SK-N-SH (cell line): ENCODE measurements around the gene GBX2. TPM values are rescaled to one million over a fixed set of nuclear protein-coding genes. Genes with fewer than 3 reads are reported as not detected.

Experiments
- CTCF ChIA-PET: fragments of 300-600, 350-600 bp; formaldehyde crosslinking; extraction: SDS; loops from one replicate; lab custom pipeline; 2021; lab: Yijun Ruan, JAX
- POLR2A ChIA-PET: fragments of 350-600 bp; sonication (Branson Sonifier 250); formaldehyde crosslinking; extraction: SDS; loops from one replicate; lab custom pipeline; 2020; ENCODE audit warnings: antibody characterized with exemption, inconsistent platforms; lab: Yijun Ruan, JAX
- DNase-seq: peaks from one replicate; pipeline ENCODE4 v3.0.0; 2012
- H2AFZ ChIP-seq: fragments of 200-600 bp; sonication (generic); 2 replicates; pipeline ENCODE4 v1.8.1; 2016; ENCODE audit warnings: antibody characterized with exemption, mild to moderate bottlenecking, low read depth
- H3F3A ChIP-seq: fragments of 200-600 bp; sonication (generic); replicated peaks from 2 replicates; pipeline ENCODE3; 2016; ENCODE audit warnings: antibody characterized with exemption, mild to moderate bottlenecking; ENCODE audit not compliant: insufficient read depth
- H3K27ac ChIP-seq, 2 experiments: fragments of 200-500 bp in 1 of 2; fragments of 200-600 bp in 1 of 2; sonication (Bioruptor generic) in 1 of 2; sonication (generic), shearing (Covaris generic) in 1 of 2; 2 replicates each; pipeline versions ENCODE4 v1.5.1 to v1.6.1; 2014 to 2016; ENCODE audit warnings: low read depth in 2 of 2, inconsistent platforms in 1 of 2, low read length in 1 of 2, mild to moderate bottlenecking in 1 of 2, mixed read lengths in 1 of 2
- H3K27me3 ChIP-seq: fragments of 200-600 bp; sonication (generic), shearing (Covaris generic); 2 replicates; pipeline ENCODE4 v1.6.1; 2016; ENCODE audit warnings: mixed run types; ENCODE audit not compliant: insufficient read depth
- H3K36me3 ChIP-seq, 2 experiments: fragments of 200-500 bp in 1 of 2; fragments of 200-600 bp in 1 of 2; sonication (Bioruptor generic) in 1 of 2; sonication (generic) in 1 of 2; replicated peaks in 1 of 2; 2 replicates each; pipeline versions ENCODE3 to v1.5.1; 2014 to 2016; ENCODE audit warnings: low read length in 1 of 2, mild to moderate bottlenecking in 1 of 2; ENCODE audit not compliant: insufficient read depth in 2 of 2, control insufficient read depth in 1 of 2
- H3K4me1 ChIP-seq, 2 experiments: fragments of 200-500 bp in 1 of 2; fragments of 200-600 bp in 1 of 2; sonication (Bioruptor generic) in 1 of 2; sonication (generic), shearing (Covaris generic) in 1 of 2; 2 replicates each; pipeline versions ENCODE4 v1.5.1 to v1.6.1; 2014 to 2016; ENCODE audit warnings: low read depth in 1 of 2, low read length in 1 of 2, mixed run types in 1 of 2; ENCODE audit not compliant: insufficient read depth in 2 of 2, control insufficient read depth in 1 of 2
- H3K4me2 ChIP-seq: fragments of 200-600 bp; sonication (generic), shearing (Covaris generic); 2 replicates; pipeline ENCODE4 v1.6.1; 2017; ENCODE audit warnings: mixed run types
- H3K4me3 ChIP-seq, 2 experiments: fragments of 200-500 bp in 1 of 2; fragments of 200-600 bp in 1 of 2; sonication (Bioruptor generic) in 1 of 2; sonication (generic), shearing (Covaris generic) in 1 of 2; 2 replicates each; pipeline versions ENCODE4 v1.5.1 to v1.8.1; 2014 to 2016; ENCODE audit warnings: low read depth in 2 of 2, inconsistent platforms in 1 of 2, low read length in 1 of 2, mild to moderate bottlenecking in 1 of 2, mixed read lengths in 1 of 2, moderate library complexity in 1 of 2
- H3K79me2 ChIP-seq: fragments of 200-600 bp; sonication (generic); 2 replicates; pipeline ENCODE4 v1.8.1; 2017; ENCODE audit warnings: mild to moderate bottlenecking; ENCODE audit not compliant: insufficient read depth
- H3K9ac ChIP-seq: fragments of 200-600 bp; sonication (generic); 2 replicates; pipeline ENCODE4 v1.6.1; 2017; ENCODE audit warnings: mixed run types
- H3K9me2 ChIP-seq: fragments of 200-600 bp; sonication (generic); 2 replicates; pipeline ENCODE4 v1.6.1; 2017; ENCODE audit warnings: mixed run types
- H3K9me3 ChIP-seq: fragments of 200-600 bp; sonication (generic); 2 replicates; pipeline ENCODE4 v1.6.1; 2017; ENCODE audit warnings: mixed run types, mild to moderate bottlenecking, moderate library complexity
- H4K20me1 ChIP-seq: fragments of 200-600 bp; sonication (generic); 2 replicates; pipeline ENCODE4 v1.6.1; 2017; ENCODE audit warnings: mild to moderate bottlenecking, mixed run types; ENCODE audit not compliant: insufficient read depth
- EZH2phosphoT487 ChIP-seq: fragments of 200-600 bp; sonication (generic); IDR thresholded peaks from 2 replicates; pipeline ENCODE4 v1.6.1; 2017; ENCODE audit warnings: low read depth, mixed run types, mild to moderate bottlenecking, antibody characterized with exemption, moderate library complexity, borderline replicate concordance
- FOXJ3 ChIP-seq: sonication (generic); formaldehyde crosslinking; IDR thresholded peaks from 2 replicates; pipeline ENCODE4 v1.5.1; 2020; ENCODE audit warnings: mild to moderate bottlenecking, missing genetic modification reagents
- MEF2A ChIP-seq: IDR thresholded peaks from 2 replicates; pipeline ENCODE4 v1.4.0; 2012; ENCODE audit warnings: low read depth, borderline replicate concordance
- NRF1 ChIP-seq: IDR thresholded peaks from 2 replicates; pipeline ENCODE4 v1.6.1; 2012; ENCODE audit warnings: low read depth, mild to moderate bottlenecking, low read length
- RXRA ChIP-seq: IDR thresholded peaks from 2 replicates; pipeline ENCODE4 v1.4.0; 2012; ENCODE audit warnings: low read depth, mild to moderate bottlenecking, borderline replicate concordance
- TCF12 ChIP-seq: IDR thresholded peaks from 2 replicates; pipeline ENCODE4 v1.4.0; 2012
- WGBS: methylation state at CpG from one replicate; pipeline ENCODE4 v1.1.6; 2017; ENCODE audit warnings: low lambda C conversion rate; 5-methylcytosine and 5-hydroxymethylcytosine counted together
- polyA plus RNA-seq, 3 experiments: library from polyadenylated mRNA; depleted of rRNA; stranded (reverse); fragments of >200 nt; gene quantifications; 2 replicates each; pipeline ENCODE4 v1.2.3, GENCODE V29; 2012
- TF ChIP-seq, protein P1 (sequence below): IDR thresholded peaks from 2 replicates; pipeline ENCODE4; 2012
- TF ChIP-seq, protein P2 (sequence below): IDR thresholded peaks from 2 replicates; pipeline ENCODE4 v1.4.0; 2012; ENCODE audit warnings: low read depth, borderline replicate concordance
- TF ChIP-seq, protein P3 (sequence below): IDR thresholded peaks from 2 replicates; pipeline ENCODE4 v1.6.1; 2012; ENCODE audit warnings: mild to moderate bottlenecking, low read depth, low read length, moderate library complexity

The GBX2 gene
- polyA plus RNA-seq, 1 of the 3 experiments (the other 2 are of a cell fraction): 0.16 TPM

DNA sequence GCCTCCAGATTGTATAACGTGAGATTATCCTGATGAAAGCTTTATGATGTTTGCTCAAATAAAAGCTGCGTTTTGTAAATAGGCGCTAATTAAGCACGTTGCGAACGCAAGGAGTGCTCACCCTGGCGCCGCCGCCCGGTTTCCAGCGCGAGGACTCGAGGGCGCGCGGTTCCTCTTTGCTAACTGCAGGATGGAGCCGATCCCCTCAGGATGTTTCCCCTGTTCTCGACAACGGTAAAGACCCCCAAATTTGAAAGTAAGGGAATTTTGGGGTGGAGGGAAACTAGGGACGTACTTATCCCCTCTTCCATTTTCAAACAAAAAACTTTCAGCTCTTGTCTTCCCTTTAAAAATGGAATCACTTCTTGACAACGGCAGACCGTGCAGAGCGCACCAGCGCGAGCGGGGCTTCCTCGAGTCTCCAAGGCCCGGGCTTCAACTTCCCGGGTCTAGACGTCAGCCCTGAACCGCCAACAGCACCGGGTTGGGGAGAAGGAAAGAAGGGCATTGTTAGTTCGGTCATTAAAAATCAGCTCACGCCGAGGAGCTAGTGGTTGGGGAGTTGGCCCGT is 1.1 kb upstream of the GBX2 start:
- Histone ChIP-seq H4K20me1 (no peaks in the 10 kb centered on the region), H3K9ac (no peak overlapping the region), H3K36me3 (no peaks in the 10 kb centered on the region), H3K4me3 (no peak overlapping the region), H3K9me3 (no peaks in the 10 kb centered on the region), H3K9me2 (no peaks in the 10 kb centered on the region), H3K27ac (no peak overlapping the region), H3K4me1 (peaks cover 0 to 11% of the 10 kb centered on the region in 2 experiments; a peak in 2 of 4 replicates), H3K79me2 (no peaks in the 10 kb centered on the region), H2AFZ (no peak overlapping the region), H3K27me3 (peaks cover 99% of the 10 kb centered on the region), H3K4me2 (0 out of 2 replicates have a peak overlapping the region, but pooled peaks have one; percentile 81), H3F3A (no peaks in the 10 kb centered on the region)
- 29% methylated on average over 36 of the region's 36 CpGs for WGBS
- ChIA-PET POLR2A (interaction anchor here (1.2 kb wide), 1 partner anchor 10 kb away, joined by 3 read pairs; no protein-coding TSS in a partner anchor), CTCF (interaction anchor here (0.6 to 15.0 kb wide), 7 partner anchors 8 to 389 kb away, joined by 3 to 248 read pairs (median 21); no protein-coding TSS in a partner anchor)
- TF ChIP-seq MEF2A: no peak
- no peak for TF ChIP-seq EZH2phosphoT487
- TF ChIP-seq RXRA: no peak
- TF ChIP-seq NRF1: no peak
- TF ChIP-seq, protein P1, sequence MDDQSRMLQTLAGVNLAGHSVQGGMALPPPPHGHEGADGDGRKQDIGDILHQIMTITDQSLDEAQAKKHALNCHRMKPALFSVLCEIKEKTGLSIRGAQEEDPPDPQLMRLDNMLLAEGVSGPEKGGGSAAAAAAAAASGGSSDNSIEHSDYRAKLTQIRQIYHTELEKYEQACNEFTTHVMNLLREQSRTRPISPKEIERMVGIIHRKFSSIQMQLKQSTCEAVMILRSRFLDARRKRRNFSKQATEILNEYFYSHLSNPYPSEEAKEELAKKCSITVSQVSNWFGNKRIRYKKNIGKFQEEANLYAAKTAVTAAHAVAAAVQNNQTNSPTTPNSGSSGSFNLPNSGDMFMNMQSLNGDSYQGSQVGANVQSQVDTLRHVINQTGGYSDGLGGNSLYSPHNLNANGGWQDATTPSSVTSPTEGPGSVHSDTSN: no peak
- TF ChIP-seq, protein P2, sequence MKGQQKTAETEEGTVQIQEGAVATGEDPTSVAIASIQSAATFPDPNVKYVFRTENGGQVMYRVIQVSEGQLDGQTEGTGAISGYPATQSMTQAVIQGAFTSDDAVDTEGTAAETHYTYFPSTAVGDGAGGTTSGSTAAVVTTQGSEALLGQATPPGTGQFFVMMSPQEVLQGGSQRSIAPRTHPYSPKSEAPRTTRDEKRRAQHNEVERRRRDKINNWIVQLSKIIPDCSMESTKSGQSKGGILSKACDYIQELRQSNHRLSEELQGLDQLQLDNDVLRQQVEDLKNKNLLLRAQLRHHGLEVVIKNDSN: no peak
- TF ChIP-seq FOXJ3 (CRISPR knock-in tag): no peak
- TF ChIP-seq, protein P3, sequence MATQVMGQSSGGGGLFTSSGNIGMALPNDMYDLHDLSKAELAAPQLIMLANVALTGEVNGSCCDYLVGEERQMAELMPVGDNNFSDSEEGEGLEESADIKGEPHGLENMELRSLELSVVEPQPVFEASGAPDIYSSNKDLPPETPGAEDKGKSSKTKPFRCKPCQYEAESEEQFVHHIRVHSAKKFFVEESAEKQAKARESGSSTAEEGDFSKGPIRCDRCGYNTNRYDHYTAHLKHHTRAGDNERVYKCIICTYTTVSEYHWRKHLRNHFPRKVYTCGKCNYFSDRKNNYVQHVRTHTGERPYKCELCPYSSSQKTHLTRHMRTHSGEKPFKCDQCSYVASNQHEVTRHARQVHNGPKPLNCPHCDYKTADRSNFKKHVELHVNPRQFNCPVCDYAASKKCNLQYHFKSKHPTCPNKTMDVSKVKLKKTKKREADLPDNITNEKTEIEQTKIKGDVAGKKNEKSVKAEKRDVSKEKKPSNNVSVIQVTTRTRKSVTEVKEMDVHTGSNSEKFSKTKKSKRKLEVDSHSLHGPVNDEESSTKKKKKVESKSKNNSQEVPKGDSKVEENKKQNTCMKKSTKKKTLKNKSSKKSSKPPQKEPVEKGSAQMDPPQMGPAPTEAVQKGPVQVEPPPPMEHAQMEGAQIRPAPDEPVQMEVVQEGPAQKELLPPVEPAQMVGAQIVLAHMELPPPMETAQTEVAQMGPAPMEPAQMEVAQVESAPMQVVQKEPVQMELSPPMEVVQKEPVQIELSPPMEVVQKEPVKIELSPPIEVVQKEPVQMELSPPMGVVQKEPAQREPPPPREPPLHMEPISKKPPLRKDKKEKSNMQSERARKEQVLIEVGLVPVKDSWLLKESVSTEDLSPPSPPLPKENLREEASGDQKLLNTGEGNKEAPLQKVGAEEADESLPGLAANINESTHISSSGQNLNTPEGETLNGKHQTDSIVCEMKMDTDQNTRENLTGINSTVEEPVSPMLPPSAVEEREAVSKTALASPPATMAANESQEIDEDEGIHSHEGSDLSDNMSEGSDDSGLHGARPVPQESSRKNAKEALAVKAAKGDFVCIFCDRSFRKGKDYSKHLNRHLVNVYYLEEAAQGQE: no peak
- no peak for TF ChIP-seq TCF12
- peak; percentile 45 for DNase-seq
